Tibial artery (tissue), 4 donors: Measurements from ENCODE around the gene PDE4B.
"Not testable (repeated sequence)": the region's sequence is repeated elsewhere in the genome, so short reads cannot be mapped to it uniquely, and the experiment has no call there.

Experiments
- DNase-seq, 2 donors: peaks; one replicate each; pipeline ENCODE4 v3.0.0-alpha.2; 2019
- H3K27ac ChIP-seq, 2 donors: fragments of 200-600 bp; sonication (generic) in 1 of 2; 1 replicate in 1 of 2; 2 replicates in 1 of 2; pipeline ENCODE4 v1.5.1; 2018 to 2019; ENCODE audit warnings: mild to moderate bottlenecking in 1 of 2
- H3K27me3 ChIP-seq, 2 donors: fragments of 200-600 bp; sonication (generic) in 1 of 2; one replicate each; pipeline versions ENCODE4 v1.5.1 to v1.6.0; 2016 to 2019
- H3K36me3 ChIP-seq, 3 donors: fragments of 200-600 bp; sonication (generic) in 2 of 3; one replicate each; pipeline ENCODE4 v1.5.1; 2016 to 2019; ENCODE audit warnings: mild to moderate bottlenecking in 2 of 3
- H3K4me1 ChIP-seq, 4 donors: fragments of 200-600 bp; sonication (generic) in 2 of 4; 1 replicate in 3 of 4; 2 replicates in 1 of 4; pipeline ENCODE4 v1.5.1; 2016 to 2019
- H3K4me3 ChIP-seq, 2 donors: fragments of 200-600 bp; sonication (generic) in 1 of 2; 1 replicate in 1 of 2; 2 replicates in 1 of 2; pipeline ENCODE4 v1.5.1; 2018 to 2019; ENCODE audit warnings: mild to moderate bottlenecking in 2 of 2
- H3K9me3 ChIP-seq, 3 donors: fragments of 200-600 bp; sonication (generic) in 1 of 3; one replicate each; pipeline ENCODE4 v1.5.1; 2016 to 2019
- CTCF ChIP-seq, 2 experiments: fragments of 200-600 bp in 1 of 2; fragments of 450-650 bp in 1 of 2; IDR thresholded peaks; one replicate each; pipeline ENCODE4 v1.5.1; 2017 to 2019; ENCODE audit warnings: antibody characterized with exemption in 2 of 2, mild to moderate bottlenecking in 1 of 2, moderate library complexity in 1 of 2
- intact Hi-C: fragments of 100-400 bp; cut with DNase I; formaldehyde crosslinking; loops from one replicate; pipeline ENCODE4 v1.15.0; 2023; ENCODE audit warnings: low total_unique reads

PDE4B gene

GRCh38 chr1:66135161-66135560 lies 342.5 kb downstream of the PDE4B start:
- DNase-seq = no peak
- no peaks in the 10 kb centered on the region for H3K36me3 ChIP-seq
- no peaks in the 10 kb centered on the region for H3K27me3 ChIP-seq
- H3K9me3 ChIP-seq = no peaks in the 10 kb centered on the region
- H3K27ac ChIP-seq = no peak overlapping the region
- TF ChIP-seq CTCF (IDR thresholded peaks at IDR 0.05) = no peak
- H3K4me1 ChIP-seq = no peaks in the 10 kb centered on the region
- intact Hi-C loops = no loop called here
- H3K4me3 ChIP-seq = no peak overlapping the region

GRCh38 chr1:66136423-66136822 lies 343.7 kb downstream of the PDE4B start:
- H3K27me3 ChIP-seq, intact Hi-C loops, H3K27ac ChIP-seq, H3K4me3 ChIP-seq, DNase-seq, H3K36me3 ChIP-seq, H3K9me3 ChIP-seq, H3K4me1 ChIP-seq: not testable (repeated sequence)

- TF ChIP-seq CTCF (IDR thresholded peaks at IDR 0.05) = no peak
- no peaks in the 10 kb centered on the region for H3K27me3 ChIP-seq
These were observed 344.5 kb downstream of the PDE4B start for GRCh38 chr1:66137235-66137634.

GRCh38 chr1:66138613-66139012 lies 345.9 kb downstream of the PDE4B start:
- Histone ChIP-seq H3K27ac (no peak overlapping the region), H3K36me3 (no peaks in the 10 kb centered on the region), H3K4me1 (no peaks in the 10 kb centered on the region), H3K27me3 (no peaks in the 10 kb centered on the region), H3K9me3 (no peaks in the 10 kb centered on the region), H3K4me3 (no peak overlapping the region)
- no peak for DNase-seq
- no peak for TF ChIP-seq CTCF (IDR thresholded peaks at IDR 0.05)
- intact Hi-C loops = no loop called here

More at GRCh38 chr1:66137235-66137634, 344.5 kb downstream of the PDE4B start:
- H3K4me3 ChIP-seq = no peak overlapping the region
- no peaks in the 10 kb centered on the region for H3K4me1 ChIP-seq
- intact Hi-C loops = no loop called here
- H3K9me3 ChIP-seq = no peaks in the 10 kb centered on the region
- H3K27ac ChIP-seq = no peak overlapping the region
- no peak for DNase-seq
- H3K36me3 ChIP-seq = no peaks in the 10 kb centered on the region

GRCh38 chr1:66140072-66140471 lies 347.4 kb downstream of the PDE4B start:
- no peaks in the 10 kb centered on the region for H3K36me3 ChIP-seq
- no peaks in the 10 kb centered on the region for H3K4me1 ChIP-seq
- no peaks in the 10 kb centered on the region for H3K9me3 ChIP-seq
- no peaks in the 10 kb centered on the region for H3K27me3 ChIP-seq
- TF ChIP-seq CTCF (IDR thresholded peaks at IDR 0.05) = no peak
- no peak overlapping the region for H3K27ac ChIP-seq
- intact Hi-C loops = no loop called here
- no peak for DNase-seq
- no peak overlapping the region for H3K4me3 ChIP-seq

- intact Hi-C loops = no loop called here
- no peaks in the 10 kb centered on the region for H3K4me1 ChIP-seq
- no peak overlapping the region for H3K4me3 ChIP-seq
- H3K27ac ChIP-seq = no peak overlapping the region
- no peaks in the 10 kb centered on the region for H3K36me3 ChIP-seq
- no peak for DNase-seq
- no peaks in the 10 kb centered on the region for H3K9me3 ChIP-seq
- no peaks in the 10 kb centered on the region for H3K27me3 ChIP-seq
- TF ChIP-seq CTCF (IDR thresholded peaks at IDR 0.05) = no peak
These were observed 351.0 kb downstream of the PDE4B start for GRCh38 chr1:66143651-66144050.
